Left hindlimb (tissue), 1 donor: ENCODE results near the gene BARD1.
"Not testable (repeated sequence)": the region's sequence is repeated elsewhere in the genome, so short reads cannot be mapped to it uniquely, and the experiment has no call there.

Experiments
- DNase-seq: peaks from one replicate; pipeline ENCODE4 v3.0.0-alpha.2; 2018

BARD1 gene

DNA sequence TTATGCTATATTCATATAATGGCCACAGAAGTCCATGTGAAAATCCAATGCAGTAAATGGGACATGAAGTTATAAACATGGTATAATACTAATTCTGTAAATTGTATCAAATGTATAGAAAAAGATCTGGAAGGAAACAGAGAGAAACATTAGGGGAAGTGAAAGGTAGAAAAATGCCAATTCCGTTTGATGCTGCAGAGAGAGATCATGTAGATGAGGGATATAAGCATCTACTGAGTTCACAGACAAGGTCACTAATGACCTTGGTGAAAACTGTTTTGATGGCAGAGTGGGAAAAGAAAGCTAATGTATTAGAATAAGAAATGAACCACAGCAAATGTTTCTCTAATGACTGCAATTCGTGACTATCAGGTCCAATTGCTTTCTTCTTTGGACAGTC, 56.0 kb downstream of the BARD1 start:
- DNase-seq, result no peak

DNA sequence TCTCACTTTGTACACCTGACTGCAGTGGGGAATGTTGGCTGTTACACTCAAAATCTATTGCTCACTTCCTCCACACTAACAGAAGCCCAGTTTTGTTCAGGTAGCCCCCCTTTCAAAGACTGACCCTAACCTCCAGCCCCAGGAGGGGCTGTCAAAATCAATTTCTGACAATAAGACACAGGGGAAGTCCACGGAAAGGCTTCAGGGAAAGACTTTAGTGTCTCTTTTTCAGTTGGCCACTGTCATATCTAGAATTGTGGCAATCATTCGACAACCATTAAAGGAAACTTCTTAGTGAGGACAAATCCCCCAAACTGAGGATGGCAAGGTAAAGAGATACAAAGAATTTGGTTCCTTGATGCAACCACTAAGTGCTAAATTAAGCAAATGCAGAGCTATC, 59.0 kb downstream of the BARD1 start:
- no peak for DNase-seq

GRCh38 chr2:214747992-214748391, 61.5 kb downstream of the BARD1 start:
- DNase-seq, result no peak

- no peak for DNase-seq
Observed at GRCh38 chr2:214742119-214742518, 67.4 kb downstream of the BARD1 start.

DNA sequence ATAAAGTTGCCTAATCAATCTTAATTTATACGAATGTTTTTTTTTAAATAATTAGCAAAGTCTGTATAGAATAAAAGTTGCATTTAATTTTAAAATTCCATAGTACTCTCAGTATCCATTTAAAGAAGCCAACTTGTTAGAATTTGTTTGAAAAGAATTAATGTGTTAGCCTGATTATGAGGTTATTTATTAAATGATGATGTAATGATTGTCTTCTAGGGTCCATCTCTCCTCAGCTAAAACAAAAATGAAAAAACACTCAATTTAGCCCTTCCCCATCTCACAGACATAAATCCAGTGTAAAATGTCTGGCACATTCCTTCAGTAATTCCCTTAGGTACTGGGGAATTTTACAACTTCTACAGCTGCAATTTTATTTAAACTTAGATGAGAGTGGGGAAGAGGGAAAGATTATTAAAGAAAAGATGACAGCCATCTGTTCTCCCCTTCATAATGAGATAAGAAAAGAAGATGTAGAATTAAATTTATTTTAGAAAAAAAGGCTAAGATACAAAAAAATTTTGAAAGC, 68.6 kb downstream of the BARD1 start:
- no peak for DNase-seq

DNA sequence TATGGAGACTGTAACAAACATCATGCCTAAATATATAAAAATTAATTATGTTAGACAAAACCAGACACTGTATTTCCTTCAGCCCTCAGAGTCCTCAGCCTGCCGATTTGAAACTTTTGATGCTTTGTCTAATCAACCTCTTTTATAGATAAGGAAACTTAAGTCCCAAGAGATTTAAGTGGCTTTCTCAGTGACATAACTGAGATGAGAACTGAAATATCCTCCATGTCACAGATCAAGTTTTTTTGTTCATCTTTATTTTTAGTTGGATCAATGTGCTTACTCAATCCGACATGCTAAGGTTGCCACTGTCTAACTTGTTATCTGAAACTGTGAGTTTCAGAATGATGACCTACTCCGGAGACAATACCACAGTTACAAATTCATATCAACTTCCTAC, 72.3 kb downstream of the BARD1 start:
- no peak for DNase-seq

DNA sequence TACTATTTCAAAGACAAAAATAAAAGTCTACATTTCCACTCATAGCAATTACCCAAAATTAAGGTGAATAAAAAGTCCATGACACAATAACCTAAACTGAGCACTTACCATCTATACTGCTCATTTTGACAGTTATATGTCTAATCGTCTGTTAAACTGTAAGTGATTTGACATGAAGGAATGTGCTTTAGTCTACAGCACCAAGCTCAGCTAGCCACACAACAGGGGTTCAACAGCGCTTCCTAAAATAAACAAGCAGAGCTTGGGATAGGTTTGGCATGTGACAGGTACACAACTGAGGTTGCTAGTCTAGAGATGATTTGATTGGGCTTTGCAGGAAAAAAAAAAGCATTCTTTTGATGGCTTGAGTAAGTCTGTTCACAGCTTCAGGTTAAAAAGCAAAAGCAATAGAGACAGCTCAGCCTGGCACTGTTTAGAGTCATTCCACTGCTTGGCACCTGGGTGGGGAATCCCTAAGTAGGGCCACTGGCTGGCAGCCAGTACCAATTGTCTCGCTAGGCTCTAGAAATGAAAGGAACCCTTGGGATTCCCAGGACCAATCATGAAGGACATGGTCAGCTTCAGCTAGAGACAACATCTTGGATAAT, 78.6 kb downstream of the BARD1 start:
- DNase-seq, result no peak

GRCh38 chr2:214730248-214730647, 79.2 kb downstream of the BARD1 start:
- no peak for DNase-seq

GRCh38 chr2:214724741-214725140, 84.7 kb downstream of the BARD1 start:
- no peak for DNase-seq

- not testable (repeated sequence) for DNase-seq
Observed at GRCh38 chr2:214717837-214718236, 91.6 kb downstream of the BARD1 start.

DNA sequence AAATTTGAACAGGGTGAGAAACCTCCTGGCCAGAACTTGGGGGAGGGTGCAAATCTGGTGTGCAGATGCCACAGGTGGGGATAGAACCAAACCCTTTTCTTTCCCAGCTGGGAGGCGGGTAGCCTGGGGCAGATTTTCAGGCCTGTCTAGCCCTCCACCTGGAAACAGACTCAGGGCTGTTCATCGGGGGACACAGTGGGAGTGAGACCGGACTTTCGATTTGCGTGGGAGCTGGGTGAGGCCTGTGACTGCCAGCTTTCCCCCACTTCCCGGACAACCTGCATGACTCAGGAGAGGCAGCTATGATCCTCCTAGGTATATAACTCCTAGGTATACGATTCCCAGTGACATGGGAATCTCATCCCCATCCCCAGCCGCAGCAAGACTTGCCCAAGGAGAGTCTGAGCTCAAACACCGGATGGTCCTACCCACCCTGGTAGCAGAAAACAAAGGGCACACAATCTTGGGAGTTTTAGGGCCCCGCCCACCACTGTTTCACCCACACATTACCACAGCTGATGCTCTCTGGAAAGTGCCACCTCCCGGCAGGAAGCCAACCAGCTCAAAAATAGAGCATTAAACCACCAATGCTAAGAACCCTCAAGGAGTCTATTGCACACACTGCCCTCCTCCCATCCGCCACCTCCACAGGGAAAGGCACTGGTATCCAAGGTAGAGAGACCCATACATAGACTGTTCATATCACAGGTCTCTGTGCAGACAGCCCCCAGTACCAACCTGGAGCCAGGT, 92.5 kb downstream of the BARD1 start:
- no peak for DNase-seq

GRCh38 chr2:214715025-214715424, 94.5 kb downstream of the BARD1 start:
- no peak for DNase-seq

DNA sequence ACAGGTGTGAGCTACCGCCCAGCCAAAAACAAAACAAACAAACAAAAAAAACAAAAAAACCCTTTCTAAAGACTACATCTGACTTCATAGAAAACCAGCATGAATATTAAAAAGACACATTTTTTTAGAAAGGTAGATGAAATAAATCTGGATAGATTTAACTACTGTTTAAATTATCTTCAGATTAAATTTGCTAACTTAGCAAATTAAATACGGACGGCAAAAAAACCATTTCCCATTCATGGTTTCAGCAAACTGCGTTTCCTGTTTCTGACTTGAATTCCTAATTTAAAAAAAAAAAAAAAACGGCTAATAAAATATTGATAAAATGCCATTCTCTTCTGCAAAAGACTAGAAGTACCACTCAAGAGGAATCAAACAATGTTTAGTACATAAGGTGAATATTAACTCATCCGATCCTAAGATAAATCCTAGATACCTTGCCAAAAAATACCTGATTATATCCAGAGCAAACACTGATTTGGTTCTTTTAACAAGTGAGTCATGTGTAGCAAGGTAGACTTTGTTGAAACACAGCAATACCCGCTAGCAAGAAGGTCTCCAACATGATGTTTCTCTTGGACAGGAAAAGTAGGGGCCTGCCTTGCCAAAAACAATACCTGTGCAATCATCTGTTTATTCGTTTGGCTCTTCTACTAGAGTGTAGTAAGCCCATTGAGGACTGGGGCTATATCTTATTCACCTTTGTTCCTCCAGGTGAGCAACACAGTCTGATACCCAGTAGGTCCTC, 96.2 kb downstream of the BARD1 start:
- no peak for DNase-seq

DNA sequence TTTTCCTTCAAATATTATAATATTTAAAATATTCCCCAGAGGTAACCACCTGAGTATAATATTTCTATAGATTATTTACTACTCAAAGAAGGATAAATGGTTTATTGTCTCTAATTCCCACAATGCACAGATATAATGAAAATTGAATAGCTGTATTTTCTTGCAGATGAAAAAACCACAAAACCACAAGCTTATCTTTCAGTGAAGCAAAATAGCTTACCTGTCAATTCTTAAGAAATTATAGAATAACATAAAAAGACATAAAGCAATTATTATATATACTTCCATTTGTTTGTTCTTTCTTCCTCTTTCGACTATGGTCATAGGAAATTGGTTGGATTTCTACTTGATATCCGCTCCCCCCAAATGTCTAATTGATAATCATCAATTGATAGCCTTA, 98.8 kb downstream of the BARD1 start:
- no peak for DNase-seq

DNA sequence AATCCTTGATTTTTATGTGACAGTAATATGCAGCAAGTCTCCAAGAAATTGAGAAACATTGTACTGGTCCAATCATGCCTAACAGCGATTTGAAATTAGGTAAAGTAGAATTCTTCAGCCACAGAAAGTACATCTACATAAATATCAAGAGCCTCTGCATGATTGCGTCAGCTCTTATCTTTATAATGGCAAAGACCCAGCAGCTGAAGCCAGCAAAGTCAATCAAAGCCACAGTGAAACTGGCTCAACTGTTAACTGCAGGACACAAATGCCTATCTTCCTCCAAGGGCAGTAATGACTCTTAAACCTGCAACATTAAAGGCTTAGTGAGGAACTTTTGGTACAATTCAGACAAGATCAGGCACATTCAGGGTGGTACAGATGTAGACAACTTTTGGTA, 102.5 kb downstream of the BARD1 start:
- DNase-seq, result no peak

DNA sequence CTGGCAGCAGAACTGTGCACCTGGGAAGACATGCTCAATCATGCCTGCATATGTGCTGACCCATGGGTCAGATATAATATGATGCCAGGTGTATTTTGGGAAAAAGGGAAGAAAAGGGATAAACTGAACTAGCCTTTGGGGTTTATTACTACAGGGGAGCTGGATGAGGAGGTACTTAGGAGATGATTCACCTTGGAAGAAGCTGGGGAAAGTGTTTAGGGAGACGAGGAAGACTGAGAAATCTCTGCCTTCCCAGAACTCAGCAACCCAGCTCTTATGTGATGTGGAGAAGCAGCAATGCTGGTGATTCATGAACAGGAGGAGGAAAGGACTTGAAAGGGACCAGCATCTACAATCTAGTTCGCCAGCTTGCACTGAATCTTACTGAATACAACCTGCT, 110.2 kb downstream of the BARD1 start:
- DNase-seq, result no peak

DNA sequence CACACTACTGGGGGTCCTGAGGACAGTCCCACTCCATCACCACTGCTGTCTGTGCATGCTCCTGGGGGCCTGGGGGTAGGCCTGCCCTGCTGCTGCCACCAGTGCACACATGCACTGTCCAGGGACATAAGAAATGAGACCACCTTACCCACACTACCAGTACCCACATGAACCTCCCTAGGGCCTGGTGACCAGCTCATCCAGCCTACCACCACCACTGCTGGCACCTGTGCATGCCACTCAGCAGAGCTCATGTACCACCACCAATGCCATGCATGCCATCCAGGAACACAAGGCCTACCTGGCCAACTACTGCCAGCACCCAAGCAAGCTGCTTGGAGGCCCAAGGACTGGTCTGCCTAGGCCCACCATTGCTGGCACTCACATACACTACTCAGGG, 112.8 kb downstream of the BARD1 start:
- no peak for DNase-seq

DNA sequence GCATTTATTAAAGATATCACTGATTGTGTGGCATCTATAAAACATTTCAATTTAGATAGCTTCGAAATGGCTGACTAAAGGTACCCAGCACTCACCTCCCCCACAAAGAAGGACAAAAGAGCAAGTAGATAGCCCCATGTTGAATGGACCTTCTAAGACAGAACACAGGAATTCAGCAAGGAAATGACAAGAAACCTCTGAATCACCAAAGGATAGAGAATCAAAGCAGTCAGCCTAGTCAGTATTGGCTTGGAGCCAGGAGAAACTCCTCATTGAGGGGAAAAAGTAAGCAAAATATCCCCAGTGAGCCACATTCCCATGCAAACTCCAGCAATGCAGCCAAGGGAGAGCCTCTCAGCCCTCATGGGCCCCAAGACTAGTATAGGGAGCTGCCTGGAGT, 113.7 kb downstream of the BARD1 start:
- DNase-seq, result no peak

GRCh38 chr2:214683557-214683956, 125.9 kb downstream of the BARD1 start:
- not testable (repeated sequence) for DNase-seq

DNA sequence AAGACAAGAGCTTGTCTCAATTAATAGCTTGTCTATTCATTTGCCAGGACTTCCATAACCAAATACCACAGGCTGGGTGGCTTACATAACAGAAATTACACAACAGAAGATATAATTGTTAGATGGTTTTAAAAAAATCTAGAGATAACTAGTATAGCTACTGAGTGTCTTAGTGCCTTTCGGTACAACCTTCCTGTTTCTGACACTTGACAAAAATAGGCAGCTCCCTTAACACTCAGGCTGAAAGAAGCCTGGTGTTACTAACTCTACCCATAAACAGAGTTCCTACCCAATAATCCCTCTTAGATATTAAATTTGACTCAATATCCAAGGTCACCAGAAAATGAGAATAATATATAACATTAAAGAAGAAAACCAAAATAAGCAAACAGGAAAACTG, 129.7 kb downstream of the BARD1 start:
- no peak for DNase-seq

DNA sequence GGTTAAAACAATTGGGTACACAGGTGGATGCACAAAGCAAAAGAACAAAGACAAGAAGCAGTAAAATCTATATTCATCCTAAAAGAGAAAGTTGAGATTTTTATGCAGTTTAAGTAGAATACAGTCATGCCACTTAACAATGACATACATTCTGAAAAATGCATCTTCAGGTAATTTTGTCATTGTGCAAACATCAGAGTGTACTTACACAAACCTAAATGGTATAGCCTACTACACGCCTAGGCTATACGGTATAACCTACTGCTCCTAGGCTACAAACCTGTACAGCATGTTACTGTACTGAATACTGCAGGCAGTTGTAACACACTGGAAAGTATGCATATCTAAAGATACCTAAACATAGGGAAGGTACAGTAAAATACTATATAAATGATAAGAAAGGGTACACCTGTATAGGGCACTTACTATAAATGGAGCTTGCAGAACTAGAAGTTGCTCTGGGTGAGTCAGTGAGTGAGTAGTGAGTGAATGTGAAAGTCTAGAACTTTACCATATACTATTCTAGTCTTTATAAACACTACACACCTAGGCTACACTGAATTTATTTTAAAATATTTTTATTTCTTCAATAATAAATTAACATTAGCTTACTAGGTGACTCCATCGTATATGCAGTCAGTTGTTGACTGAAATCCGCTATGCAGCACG, 132.9 kb downstream of the BARD1 start:
- no peak for DNase-seq
